ENCODE measurements around the gene PROK2. TPM values are rescaled to one million over a fixed set of nuclear protein-coding genes. Genes with fewer than 3 reads are reported as not detected.

Gene PROK2
- total RNA-seq, 1 donor from 2014 or later, result not detected

- Mint-ChIP-seq H3K36me3 (ENCODE audit: low read depth, unreplicated experiment) (no peaks in the 10 kb centered on the region), H3K27ac (ENCODE audit: unreplicated experiment) (no peak overlapping the region), H3K4me1 (ENCODE audit: low read depth, unreplicated experiment) (no peaks in the 10 kb centered on the region), H3K9me3 (ENCODE audit: unreplicated experiment) (peaks cover 3% of the 10 kb centered on the region), H3K27me3 (ENCODE audit: low read depth, unreplicated experiment) (peaks cover 31% of the 10 kb centered on the region), H3K4me3 (ENCODE audit: unreplicated experiment) (no peak overlapping the region)
- Histone ChIP-seq H3K27ac (ENCODE audit: low read depth, low read length) (no peak overlapping the region), H3K79me2 (ENCODE audit: insufficient read depth, low read length) (no peaks in the 10 kb centered on the region), H3K9ac (ENCODE audit: low read length) (no peak overlapping the region), H3K27me3 (ENCODE audit: insufficient read depth, low read length) (peaks cover 18% of the 10 kb centered on the region), H4K20me1 (ENCODE audit: insufficient read depth, low read length) (no peaks in the 10 kb centered on the region), H3K9me3 (ENCODE audit: insufficient read depth, low read depth, low read length) (no peaks in the 10 kb centered on the region), H3K4me2 (ENCODE audit: low read length) (no peak overlapping the region), H2AFZ (ENCODE audit: low read depth, low read length) (no peak overlapping the region), H3K4me1 (ENCODE audit: insufficient read depth, low read length) (no peaks in the 10 kb centered on the region), H3K36me3 (ENCODE audit: insufficient read depth, low read length) (no peaks in the 10 kb centered on the region), H3K4me3 (ENCODE audit: insufficient read depth, low read depth, low read length) (no peak overlapping the region)
- TF ChIP-seq EZH2 (IDR thresholded peaks at IDR 0.05; ENCODE audit: insufficient read depth, low read length), result no peak
- TF ChIP-seq, protein P1, sequence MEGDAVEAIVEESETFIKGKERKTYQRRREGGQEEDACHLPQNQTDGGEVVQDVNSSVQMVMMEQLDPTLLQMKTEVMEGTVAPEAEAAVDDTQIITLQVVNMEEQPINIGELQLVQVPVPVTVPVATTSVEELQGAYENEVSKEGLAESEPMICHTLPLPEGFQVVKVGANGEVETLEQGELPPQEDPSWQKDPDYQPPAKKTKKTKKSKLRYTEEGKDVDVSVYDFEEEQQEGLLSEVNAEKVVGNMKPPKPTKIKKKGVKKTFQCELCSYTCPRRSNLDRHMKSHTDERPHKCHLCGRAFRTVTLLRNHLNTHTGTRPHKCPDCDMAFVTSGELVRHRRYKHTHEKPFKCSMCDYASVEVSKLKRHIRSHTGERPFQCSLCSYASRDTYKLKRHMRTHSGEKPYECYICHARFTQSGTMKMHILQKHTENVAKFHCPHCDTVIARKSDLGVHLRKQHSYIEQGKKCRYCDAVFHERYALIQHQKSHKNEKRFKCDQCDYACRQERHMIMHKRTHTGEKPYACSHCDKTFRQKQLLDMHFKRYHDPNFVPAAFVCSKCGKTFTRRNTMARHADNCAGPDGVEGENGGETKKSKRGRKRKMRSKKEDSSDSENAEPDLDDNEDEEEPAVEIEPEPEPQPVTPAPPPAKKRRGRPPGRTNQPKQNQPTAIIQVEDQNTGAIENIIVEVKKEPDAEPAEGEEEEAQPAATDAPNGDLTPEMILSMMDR (IDR thresholded peaks at IDR 0.05; ENCODE audit: insufficient read depth, low read depth, low read length), result no peak
- FAIRE-seq, result no peak
- no peak for DNase-seq (ENCODE audit: low read depth)
These were observed 12.5 kb upstream of the PROK2 start for GRCh38 chr3:71797455-71797854.

GRCh38 chr3:71796290-71796689, 11.3 kb upstream of the PROK2 start:
- Histone ChIP-seq H3K9me3 (ENCODE audit: insufficient read depth, low read depth, low read length) (no peaks in the 10 kb centered on the region), H3K4me1 (ENCODE audit: insufficient read depth, low read length) (no peaks in the 10 kb centered on the region), H3K27me3 (ENCODE audit: insufficient read depth, low read length) (peaks cover 20% of the 10 kb centered on the region), H4K20me1 (ENCODE audit: insufficient read depth, low read length) (no peaks in the 10 kb centered on the region), H3K36me3 (ENCODE audit: insufficient read depth, low read length) (no peaks in the 10 kb centered on the region), H3K4me3 (ENCODE audit: insufficient read depth, low read depth, low read length) (no peak overlapping the region), H3K4me2 (ENCODE audit: low read length) (no peak overlapping the region), H3K27ac (ENCODE audit: low read depth, low read length) (no peak overlapping the region), H2AFZ (ENCODE audit: low read depth, low read length) (no peak overlapping the region), H3K9ac (ENCODE audit: low read length) (no peak overlapping the region), H3K79me2 (ENCODE audit: insufficient read depth, low read length) (no peaks in the 10 kb centered on the region)
- Mint-ChIP-seq H3K4me3 (ENCODE audit: unreplicated experiment) (no peak overlapping the region), H3K4me1 (ENCODE audit: low read depth, unreplicated experiment) (no peaks in the 10 kb centered on the region), H3K27ac (ENCODE audit: unreplicated experiment) (no peak overlapping the region), H3K9me3 (ENCODE audit: unreplicated experiment) (peaks cover 3% of the 10 kb centered on the region), H3K27me3 (ENCODE audit: low read depth, unreplicated experiment) (peaks cover 35% of the 10 kb centered on the region), H3K36me3 (ENCODE audit: low read depth, unreplicated experiment) (no peaks in the 10 kb centered on the region)
- TF ChIP-seq, protein P1 (IDR thresholded peaks at IDR 0.05; ENCODE audit: insufficient read depth, low read depth, low read length), result no peak
- TF ChIP-seq EZH2 (IDR thresholded peaks at IDR 0.05; ENCODE audit: insufficient read depth, low read length), result no peak
- DNase-seq (ENCODE audit: low read depth) (no peak), FAIRE-seq (no peak)

DNA sequence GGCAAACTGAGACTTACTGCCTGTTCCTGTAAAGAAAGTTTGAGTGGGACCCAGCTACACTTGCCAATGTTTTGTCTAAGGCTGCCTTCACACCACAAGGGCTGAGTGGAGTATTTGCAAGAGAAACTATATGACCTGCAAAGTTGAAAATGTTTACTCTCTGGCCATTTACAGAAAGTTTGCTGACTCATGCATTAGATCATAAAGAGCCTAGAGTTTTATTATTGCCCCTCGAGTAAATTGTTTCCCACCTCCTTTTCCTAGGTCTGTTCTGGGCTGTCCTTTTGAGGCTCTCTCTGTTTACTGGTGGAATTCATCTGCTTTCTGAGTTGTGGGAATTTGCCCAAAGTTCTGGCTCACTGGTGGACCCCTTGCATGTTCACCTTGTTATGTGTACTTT, 6.7 kb upstream of the PROK2 start:
- Mint-ChIP-seq H3K9me3 (ENCODE audit: unreplicated experiment) (no peaks in the 10 kb centered on the region), H3K4me1 (ENCODE audit: low read depth, unreplicated experiment) (no peaks in the 10 kb centered on the region), H3K36me3 (ENCODE audit: low read depth, unreplicated experiment) (no peaks in the 10 kb centered on the region), H3K27me3 (ENCODE audit: low read depth, unreplicated experiment) (peaks cover 39% of the 10 kb centered on the region), H3K27ac (ENCODE audit: unreplicated experiment) (no peak overlapping the region), H3K4me3 (ENCODE audit: unreplicated experiment) (no peak overlapping the region)
- Histone ChIP-seq H3K9me3 (ENCODE audit: insufficient read depth, low read depth, low read length) (no peaks in the 10 kb centered on the region), H3K36me3 (ENCODE audit: insufficient read depth, low read length) (no peaks in the 10 kb centered on the region), H2AFZ (ENCODE audit: low read depth, low read length) (no peak overlapping the region), H3K27me3 (ENCODE audit: insufficient read depth, low read length) (peaks cover 25% of the 10 kb centered on the region), H3K4me3 (ENCODE audit: insufficient read depth, low read depth, low read length) (no peak overlapping the region), H3K4me2 (ENCODE audit: low read length) (no peak overlapping the region), H3K4me1 (ENCODE audit: insufficient read depth, low read length) (no peaks in the 10 kb centered on the region), H3K9ac (ENCODE audit: low read length) (no peak overlapping the region), H3K79me2 (ENCODE audit: insufficient read depth, low read length) (no peaks in the 10 kb centered on the region), H4K20me1 (ENCODE audit: insufficient read depth, low read length) (no peaks in the 10 kb centered on the region), H3K27ac (ENCODE audit: low read depth, low read length) (no peak overlapping the region)
- FAIRE-seq, result no peak
- no peak for TF ChIP-seq EZH2 (IDR thresholded peaks at IDR 0.05; ENCODE audit: insufficient read depth, low read length)
- TF ChIP-seq, protein P1 (IDR thresholded peaks at IDR 0.05; ENCODE audit: insufficient read depth, low read depth, low read length), result no peak
- no peak for DNase-seq (ENCODE audit: low read depth)

All from astrocyte (in vitro differentiated cells and primary cell).